ENCODE results near the gene POFUT2.
A peak's percentile ranks its signal among the peaks of the same experiment; 100 is the strongest.

Gene POFUT2

GRCh38 chr21:45332981-45333582 lies 45.4 kb upstream of the POFUT2 start:
- H4K91ac ChIP-seq (ENCODE audit: low read depth, low read length) = peak overlapping the region; percentile 70
- no peaks in the 10 kb centered on the region for H3K36me3 ChIP-seq (ENCODE audit: control insufficient read depth in 1 of 2, insufficient read depth in 2 of 2, low read length in 2 of 2)
- H4K12ac ChIP-seq (ENCODE audit: low read depth, low read length) = no peak overlapping the region
- H3K4me2 ChIP-seq (ENCODE audit: low read length) = no peak overlapping the region
- H3K9ac ChIP-seq (ENCODE audit: low read length) = no peak overlapping the region
- H3K4me3 ChIP-seq (ENCODE audit: low read depth, low read length) = no peak overlapping the region
- H3K79me1 ChIP-seq (ENCODE audit: low read length) = peaks cover 29% of the 10 kb centered on the region
- no peaks in the 10 kb centered on the region for H3K27me3 ChIP-seq (ENCODE audit: insufficient read depth, low read length)
- peak overlapping the region; percentile 61 for H2BK120ac ChIP-seq (ENCODE audit: insufficient read depth, low read length, poor library complexity)
- H3K4me1 ChIP-seq (ENCODE audit: control insufficient read depth in 1 of 2, insufficient read depth in 2 of 2, low read length in 2 of 2) = peaks cover 26 to 35% of the 10 kb centered on the region in 2 experiments
- WGBS (ENCODE audit: extremely low coverage, insufficient coverage, insufficient read length) = no CpG with 5 or more reads among the region's 16 CpGs
- no peak overlapping the region for H2AFZ ChIP-seq (ENCODE audit: insufficient read depth, low read length, poor library complexity)
- peaks cover 3% of the 10 kb centered on the region for H3K9me3 ChIP-seq (ENCODE audit: insufficient read depth, low read depth, low read length)
- peak overlapping the region; percentile 45 for H3K14ac ChIP-seq (ENCODE audit: low read length)
- H2BK5ac ChIP-seq (ENCODE audit: low read depth, low read length, poor library complexity) = peak overlapping the region; percentile 27
- no peak overlapping the region for H3K27ac ChIP-seq (ENCODE audit: low read depth, low read length)
- H3K18ac ChIP-seq (ENCODE audit: low read length) = peak overlapping the region; percentile 51
- H3K23ac ChIP-seq (ENCODE audit: low read length) = no peak overlapping the region
- no peaks in the 10 kb centered on the region for H3K79me2 ChIP-seq (ENCODE audit: control insufficient read depth, insufficient read depth, low read length, poor library complexity)
- no peak overlapping the region for H4K8ac ChIP-seq (ENCODE audit: low read depth, low read length)
- peak overlapping the region; percentile 21 for H2BK12ac ChIP-seq (ENCODE audit: low read length)
- H3K4ac ChIP-seq (ENCODE audit: low read depth, low read length) = no peak overlapping the region
- DNase-seq = no peak
- peak overlapping the region; percentile 73 for H2AK5ac ChIP-seq (ENCODE audit: low read length)

GRCh38 chr21:45332415-45332814 lies 44.7 kb upstream of the POFUT2 start:
- Histone ChIP-seq H3K27me3 (ENCODE audit: insufficient read depth, low read length) (no peaks in the 10 kb centered on the region), H3K9me3 (ENCODE audit: insufficient read depth, low read depth, low read length) (peaks cover 3% of the 10 kb centered on the region), H2AK5ac (ENCODE audit: low read length) (peak overlapping the region; percentile 1), H3K79me2 (ENCODE audit: control insufficient read depth, insufficient read depth, low read length, poor library complexity) (no peaks in the 10 kb centered on the region), H4K12ac (ENCODE audit: low read depth, low read length) (no peak overlapping the region), H3K79me1 (ENCODE audit: low read length) (peaks cover 29% of the 10 kb centered on the region), H3K9ac (ENCODE audit: low read length) (no peak overlapping the region), H3K4me2 (ENCODE audit: low read length) (no peak overlapping the region), H2BK12ac (ENCODE audit: low read length) (peak overlapping the region; percentile 14), H3K18ac (ENCODE audit: low read length) (peak overlapping the region; percentile 42), H3K4me3 (ENCODE audit: low read depth, low read length) (peak overlapping the region; percentile 2), H4K8ac (ENCODE audit: low read depth, low read length) (no peak overlapping the region), H2AFZ (ENCODE audit: insufficient read depth, low read length, poor library complexity) (no peak overlapping the region), H3K14ac (ENCODE audit: low read length) (no peak overlapping the region), H3K4me1 (ENCODE audit: control insufficient read depth in 1 of 2, insufficient read depth in 2 of 2, low read length in 2 of 2) (peaks cover 26 to 35% of the 10 kb centered on the region in 2 experiments), H3K27ac (ENCODE audit: low read depth, low read length) (no peak overlapping the region), H3K36me3 (ENCODE audit: control insufficient read depth in 1 of 2, insufficient read depth in 2 of 2, low read length in 2 of 2) (no peaks in the 10 kb centered on the region), H3K4ac (ENCODE audit: low read depth, low read length) (no peak overlapping the region), H4K91ac (ENCODE audit: low read depth, low read length) (no peak overlapping the region), H2BK5ac (ENCODE audit: low read depth, low read length, poor library complexity) (no peak overlapping the region), H2BK120ac (ENCODE audit: insufficient read depth, low read length, poor library complexity) (no peak overlapping the region), H3K23ac (ENCODE audit: low read length) (no peak overlapping the region)
- no CpG with 5 or more reads among the region's 4 CpGs for WGBS (ENCODE audit: extremely low coverage, insufficient coverage, insufficient read length)
- no peak for DNase-seq

GRCh38 chr21:45331531-45332147 lies 43.9 kb upstream of the POFUT2 start:
- no peak overlapping the region for H3K27ac ChIP-seq (ENCODE audit: low read depth, low read length)
- H3K36me3 ChIP-seq (ENCODE audit: control insufficient read depth in 1 of 2, insufficient read depth in 2 of 2, low read length in 2 of 2) = no peaks in the 10 kb centered on the region
- peak overlapping the region; percentile 6 for H3K18ac ChIP-seq (ENCODE audit: low read length)
- H3K4me3 ChIP-seq (ENCODE audit: low read depth, low read length) = no peak overlapping the region
- H4K91ac ChIP-seq (ENCODE audit: low read depth, low read length) = peak overlapping the region; percentile 70
- H4K8ac ChIP-seq (ENCODE audit: low read depth, low read length) = no peak overlapping the region
- H3K9me3 ChIP-seq (ENCODE audit: insufficient read depth, low read depth, low read length) = peaks cover 3% of the 10 kb centered on the region
- no peak overlapping the region for H2BK5ac ChIP-seq (ENCODE audit: low read depth, low read length, poor library complexity)
- peaks cover 23 to 31% of the 10 kb centered on the region in 2 experiments for H3K4me1 ChIP-seq (ENCODE audit: control insufficient read depth in 1 of 2, insufficient read depth in 2 of 2, low read length in 2 of 2)
- H3K79me2 ChIP-seq (ENCODE audit: control insufficient read depth, insufficient read depth, low read length, poor library complexity) = no peaks in the 10 kb centered on the region
- WGBS (ENCODE audit: extremely low coverage, insufficient coverage, insufficient read length) = no CpG with 5 or more reads among the region's 17 CpGs
- no peak overlapping the region for H3K4ac ChIP-seq (ENCODE audit: low read depth, low read length)
- peak overlapping the region; percentile 43 for H2BK120ac ChIP-seq (ENCODE audit: insufficient read depth, low read length, poor library complexity)
- H3K14ac ChIP-seq (ENCODE audit: low read length) = peak overlapping the region; percentile 71
- no peak overlapping the region for H4K12ac ChIP-seq (ENCODE audit: low read depth, low read length)
- H2BK12ac ChIP-seq (ENCODE audit: low read length) = peak overlapping the region; percentile 16
- H3K79me1 ChIP-seq (ENCODE audit: low read length) = peaks cover 29% of the 10 kb centered on the region
- H3K23ac ChIP-seq (ENCODE audit: low read length) = no peak overlapping the region
- H3K4me2 ChIP-seq (ENCODE audit: low read length) = no peak overlapping the region
- no peaks in the 10 kb centered on the region for H3K27me3 ChIP-seq (ENCODE audit: insufficient read depth, low read length)
- H2AK5ac ChIP-seq (ENCODE audit: low read length) = peak overlapping the region; percentile 12
- H3K9ac ChIP-seq (ENCODE audit: low read length) = no peak overlapping the region
- no peak overlapping the region for H2AFZ ChIP-seq (ENCODE audit: insufficient read depth, low read length, poor library complexity)
- DNase-seq = no peak

GRCh38 chr21:45330851-45331261 lies 43.2 kb upstream of the POFUT2 start:
- peak overlapping the region; percentile 37 for H2BK5ac ChIP-seq (ENCODE audit: low read depth, low read length, poor library complexity)
- no peak overlapping the region for H2AFZ ChIP-seq (ENCODE audit: insufficient read depth, low read length, poor library complexity)
- peaks cover 29% of the 10 kb centered on the region for H3K79me1 ChIP-seq (ENCODE audit: low read length)
- no peaks in the 10 kb centered on the region for H3K27me3 ChIP-seq (ENCODE audit: insufficient read depth, low read length)
- H3K9me3 ChIP-seq (ENCODE audit: insufficient read depth, low read depth, low read length) = peaks cover 3% of the 10 kb centered on the region
- no peak overlapping the region for H4K12ac ChIP-seq (ENCODE audit: low read depth, low read length)
- peaks cover 23 to 31% of the 10 kb centered on the region in 2 experiments for H3K4me1 ChIP-seq (ENCODE audit: control insufficient read depth in 1 of 2, insufficient read depth in 2 of 2, low read length in 2 of 2)
- no peak overlapping the region for H4K8ac ChIP-seq (ENCODE audit: low read depth, low read length)
- H3K4ac ChIP-seq (ENCODE audit: low read depth, low read length) = no peak overlapping the region
- H3K9ac ChIP-seq (ENCODE audit: low read length) = no peak overlapping the region
- no peaks in the 10 kb centered on the region for H3K36me3 ChIP-seq (ENCODE audit: control insufficient read depth in 1 of 2, insufficient read depth in 2 of 2, low read length in 2 of 2)
- H3K18ac ChIP-seq (ENCODE audit: low read length) = no peak overlapping the region
- no peak overlapping the region for H3K23ac ChIP-seq (ENCODE audit: low read length)
- peak overlapping the region; percentile 64 for H4K91ac ChIP-seq (ENCODE audit: low read depth, low read length)
- no peak overlapping the region for H3K4me2 ChIP-seq (ENCODE audit: low read length)
- DNase-seq = no peak
- H2BK12ac ChIP-seq (ENCODE audit: low read length) = peak overlapping the region; percentile 84
- H3K4me3 ChIP-seq (ENCODE audit: low read depth, low read length) = no peak overlapping the region
- H3K79me2 ChIP-seq (ENCODE audit: control insufficient read depth, insufficient read depth, low read length, poor library complexity) = no peaks in the 10 kb centered on the region
- no CpG with 5 or more reads among the region's 18 CpGs for WGBS (ENCODE audit: extremely low coverage, insufficient coverage, insufficient read length)
- peak overlapping the region; percentile 0 for H3K14ac ChIP-seq (ENCODE audit: low read length)
- no peak overlapping the region for H3K27ac ChIP-seq (ENCODE audit: low read depth, low read length)
- H2AK5ac ChIP-seq (ENCODE audit: low read length) = no peak overlapping the region
- peak overlapping the region; percentile 69 for H2BK120ac ChIP-seq (ENCODE audit: insufficient read depth, low read length, poor library complexity)

All from trophoblast cell (in vitro differentiated cells and primary cell).